GM12801 (cell line): Measurements from ENCODE around the gene PTPRN2.

Experiments used
- CTCF ChIP-seq: IDR thresholded peaks from one replicate; pipeline ENCODE4 v1.5.1; 2011; ENCODE audit warnings: control low read depth; ENCODE audit not compliant: insufficient read length; ENCODE audit errors: extremely low read depth

Gene PTPRN2

GRCh38 chr7:158103378-158103777 is 484.2 kb downstream of the PTPRN2 start:
- TF ChIP-seq CTCF: no peak

DNA sequence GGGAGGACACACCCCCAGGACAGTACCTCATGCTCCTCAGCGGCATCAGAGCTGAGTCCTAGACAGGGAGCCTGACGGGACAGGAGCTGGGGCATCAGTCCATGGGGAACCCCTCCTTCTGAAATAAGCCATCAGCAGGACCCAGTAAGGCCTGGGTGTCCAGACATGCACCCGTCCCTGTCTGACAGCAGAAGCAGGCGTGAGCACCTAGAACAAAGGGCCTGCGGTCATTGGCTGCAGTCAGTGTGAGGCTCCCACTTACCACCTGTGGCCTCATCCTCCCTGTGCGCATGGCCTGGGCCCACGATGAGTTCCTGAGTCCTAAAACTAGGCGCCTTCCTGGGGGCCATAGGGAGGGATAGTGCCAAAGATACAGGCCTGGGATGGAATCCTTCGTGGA is 484.7 kb downstream of the PTPRN2 start:
- no peak for TF ChIP-seq CTCF

DNA sequence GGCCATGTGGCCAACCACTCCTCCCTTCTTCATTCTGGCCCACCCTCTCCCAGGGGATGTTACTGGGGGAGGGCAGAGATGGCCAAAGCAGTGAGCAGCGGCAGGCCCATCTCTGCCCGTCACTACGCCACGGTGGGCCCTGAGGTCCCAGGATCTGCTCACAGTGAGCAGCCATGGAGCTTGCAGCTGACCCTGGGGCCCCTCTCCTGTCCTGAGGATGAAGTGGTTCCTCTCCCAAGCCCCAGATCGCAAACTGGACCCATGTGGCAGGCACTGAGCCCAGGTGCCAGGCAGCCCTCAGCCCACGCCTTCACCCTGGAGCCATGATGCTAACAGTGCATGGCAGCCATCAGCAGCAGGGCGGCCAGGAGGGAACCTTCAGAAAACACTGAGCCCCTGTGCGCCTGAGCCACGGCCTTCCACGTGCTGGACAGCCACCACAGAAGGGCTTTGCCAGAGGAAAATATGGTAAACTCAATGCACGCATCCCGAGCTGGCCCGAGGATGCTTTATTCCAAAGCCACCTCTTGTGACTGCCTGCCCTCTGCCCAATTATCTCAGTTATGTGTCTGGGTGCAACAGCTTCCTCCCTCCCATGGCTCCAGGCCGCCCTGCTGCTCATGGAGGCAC is 485.7 kb downstream of the PTPRN2 start:
- no peak for TF ChIP-seq CTCF

DNA sequence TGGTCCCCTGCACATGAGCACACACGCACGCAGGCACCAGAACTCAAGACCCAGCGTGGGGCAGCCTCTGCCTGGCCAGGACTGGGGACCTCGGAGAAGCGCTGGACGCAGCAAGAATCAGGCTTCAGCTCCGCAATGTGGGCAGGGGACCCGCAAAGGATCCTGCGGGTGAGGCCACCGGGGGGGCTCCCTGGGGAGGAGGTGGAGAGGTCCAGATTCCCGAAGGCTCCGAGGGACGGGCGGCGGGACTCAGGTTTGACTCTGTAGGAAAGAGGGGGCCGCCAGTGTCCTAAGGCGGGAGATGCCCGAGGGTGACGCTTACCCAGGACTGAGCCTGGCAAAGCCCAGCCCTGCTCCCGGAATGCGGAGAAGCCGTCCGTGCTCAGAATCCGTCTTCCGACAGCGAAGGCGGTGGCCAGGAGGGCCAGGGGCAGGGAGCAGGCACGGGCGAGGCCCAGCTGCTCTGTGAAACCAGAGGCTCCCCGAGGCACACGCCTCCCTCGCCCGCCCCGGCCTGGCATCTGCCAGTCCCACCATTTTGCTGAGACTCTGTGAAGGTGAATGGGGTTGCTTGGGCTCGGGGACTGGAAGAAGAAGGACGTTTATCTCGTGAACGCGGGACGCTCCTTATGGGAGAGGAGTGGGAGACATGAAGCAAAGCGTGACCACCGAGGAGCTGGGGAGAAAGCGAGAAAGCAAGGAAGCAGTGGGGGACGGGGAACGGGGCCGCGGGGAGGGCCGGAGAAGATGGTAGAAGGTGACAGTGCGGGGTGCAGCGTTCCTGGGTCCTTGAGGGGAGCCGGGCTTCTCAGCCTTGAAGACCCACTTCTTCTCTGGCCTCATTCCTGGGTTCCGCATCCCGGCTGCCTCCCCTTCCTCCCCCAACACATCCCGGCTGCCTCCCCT is 489.2 kb downstream of the PTPRN2 start:
- TF ChIP-seq CTCF: no peak

- no peak for TF ChIP-seq CTCF
These were observed 490.0 kb downstream of the PTPRN2 start for GRCh38 chr7:158097453-158098124.

DNA sequence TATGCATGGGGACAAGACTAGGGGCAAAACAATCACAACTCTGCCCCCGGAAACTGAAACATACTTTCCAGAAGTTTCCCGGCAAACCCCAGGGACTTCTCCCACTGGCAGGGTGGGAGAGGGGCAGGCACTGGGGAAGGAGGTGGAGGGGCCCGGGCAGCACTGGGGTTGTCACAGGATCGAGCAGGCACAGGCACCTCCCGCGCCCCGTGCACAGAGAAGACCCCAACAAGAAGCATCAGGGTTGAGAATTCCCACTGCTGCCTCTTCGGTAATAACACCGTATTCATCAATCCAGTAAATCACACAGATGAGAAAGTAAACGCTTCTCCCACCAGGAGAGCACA is 490.5 kb downstream of the PTPRN2 start:
- TF ChIP-seq CTCF: no peak

DNA sequence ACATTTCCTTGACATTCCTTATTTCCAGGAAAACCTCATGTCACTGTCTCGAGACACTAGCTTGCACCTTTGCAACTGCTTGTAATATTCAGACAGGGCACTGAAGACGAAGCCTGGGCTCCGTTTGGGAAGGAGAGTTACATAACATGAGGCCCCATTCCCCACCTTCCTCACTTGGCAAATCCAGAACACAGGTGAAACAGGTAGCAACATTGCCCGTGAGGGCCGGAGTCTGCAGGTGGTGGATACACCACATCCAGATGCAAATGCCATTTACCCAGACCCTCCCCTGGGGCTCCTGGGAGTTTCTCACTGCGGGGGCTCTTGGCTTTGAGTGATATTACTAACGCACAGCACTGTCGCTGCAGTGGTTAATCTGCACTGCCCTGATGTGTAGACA is 491.0 kb downstream of the PTPRN2 start:
- no peak for TF ChIP-seq CTCF
